Heart left ventricle (tissue), 16 donors: Measurements from ENCODE around the gene GCSH. TPM values are rescaled to one million over a fixed set of nuclear protein-coding genes. Genes with fewer than 3 reads are reported as not detected.

Experiments
- ATAC-seq, 4 donors: fragments of 200-7000 bp; cut with Tn5 transposase; one replicate each; pipeline ENCODE4 v1.9.1; 2020 to 2022; ENCODE audit warnings: moderate library complexity in 4 of 4, mild to moderate bottlenecking in 3 of 4, moderate number of reproducible peaks in 1 of 4
- DNase-seq, 5 donors: peaks; one replicate each; pipeline ENCODE4 v3.0.0-alpha.2; 2020
- H3K27ac ChIP-seq, 12 donors: fragments of 200-600 bp; sonication (generic) in 4 of 12; one replicate each; pipeline versions ENCODE4 v1.5.0 to v1.8.0; 2016 to 2022; ENCODE audit warnings: mild to moderate bottlenecking in 2 of 12
- H3K27me3 ChIP-seq, 9 donors: fragments of 200-600 bp; sonication (generic) in 2 of 9; one replicate each; pipeline versions ENCODE4 v1.5.1 to v1.8.0; 2016 to 2022; ENCODE audit warnings: mild to moderate bottlenecking in 3 of 9
- H3K36me3 ChIP-seq, 9 donors: fragments of 200-600 bp; sonication (generic) in 2 of 9; one replicate each; pipeline versions ENCODE4 v1.5.0 to v1.8.0; 2018 to 2022; ENCODE audit warnings: mild to moderate bottlenecking in 2 of 9
- H3K4me1 ChIP-seq, 12 donors: fragments of 200-600 bp; sonication (generic) in 4 of 12; one replicate each; pipeline versions ENCODE4 v1.5.0 to v1.8.0; 2016 to 2022; ENCODE audit warnings: mild to moderate bottlenecking in 3 of 12
- H3K4me3 ChIP-seq, 12 donors: fragments of 200-600 bp; sonication (generic) in 4 of 12; one replicate each; pipeline versions ENCODE4 v1.5.0 to v1.8.0; 2017 to 2022; ENCODE audit warnings: mild to moderate bottlenecking in 9 of 12, moderate library complexity in 4 of 12
- H3K9me3 ChIP-seq, 12 donors: fragments of 200-600 bp; sonication (generic) in 4 of 12; one replicate each; pipeline versions ENCODE4 v1.5.0 to v1.8.0; 2016 to 2022; ENCODE audit warnings: mild to moderate bottlenecking in 1 of 12
- POLR2A ChIP-seq, 2 donors: fragments of 450-650 bp; IDR thresholded peaks; one replicate each; pipeline ENCODE4 v1.6.1; 2017; ENCODE audit warnings: antibody characterized with exemption in 2 of 2, mild to moderate bottlenecking in 2 of 2, moderate library complexity in 2 of 2
- WGBS, 4 donors: extraction: QIAGEN DNeasy Blood & Tissue Kit in 2 of 4; methylation state at CpG; one replicate each; pipeline versions ENCODE4 v1.1.5 to v1.1.7; 2013 to 2018; 5-methylcytosine and 5-hydroxymethylcytosine counted together
- intact Hi-C, 10 donors: fragments of 100-400 bp; cut with DNase I; formaldehyde crosslinking; loops; one replicate each; pipeline versions ENCODE4 v1.11.1 to v1.14.2; 2022
- polyA plus RNA-seq, 2 donors: library from polyadenylated mRNA; stranded (reverse); fragments of 200-250 nt; gene quantifications; one replicate each; pipeline ENCODE4 v1.2.3, GENCODE V29; 2013
- total RNA-seq, 9 donors: library from RNA; depleted of rRNA in 2 of 9; stranded (reverse); fragments of >200 nt in 2 of 9; fragmentation: NEBNext Ultra II Directional in 3 of 9; extraction: Animal tissue kit (Norgen Biotek cat#: 25700) in 3 of 9; gene quantifications; one replicate each; pipeline versions ENCODE4 v1.1.0 to v1.2.4, GENCODE V29; 2016 to 2023
- TF ChIP-seq, protein P1 (sequence below), 12 donors: fragments of 200-600 bp; sonication (generic) in 4 of 12; IDR thresholded peaks; one replicate each; pipeline versions ENCODE4 v1.5.0 to v1.8.0; 2018 to 2022; ENCODE audit warnings: antibody characterized with exemption in 12 of 12, mild to moderate bottlenecking in 5 of 12
- donor health status: ischemic (EF 13 %, LVEDD 7.1; RV severe dilation, severe dysfunction).
- donor health status: healthy with polysubstance abuse.
- donor health status: DM: no; HTN: yes; CAD: no.
- donor health status: DM: no; HTN: no; CAD: no.
- donor health status: ischemic (EF 25% LVEDD 6.9; RV normal size, moderate dysfunction).
- donor health status: ischemic (EF 25% LVEDD 5.7; RV mildly dilated, moderate dysfunction).
- donor health status: healthy.
- donor health status: DM: yes; HTN: yes; CAD: no.
- donor health status: ischemic (EF 35%, LVEDD 5.7; RV mildly dilated, moderate dysfunction).
- donor health status: nonischemic (EF 11% LVEDD 7.7; RV severe dilation, severe dysfunction).
- donor health status: DM: yes; HTN: yes; CAD: no.
- donor health status: PGD.
- donor health status: ischemic (EF 29% LVEDD 5.4; RV normal size, mild dysfunction).
- donor health status: nonischemic (EF 23%, LVEDD 6.1; RV moderate dilation, normal function).

Gene GCSH
- total and polyA plus RNA-seq, 11 donors = 22.3 to 51.2 (median 40.1) TPM

DNA sequence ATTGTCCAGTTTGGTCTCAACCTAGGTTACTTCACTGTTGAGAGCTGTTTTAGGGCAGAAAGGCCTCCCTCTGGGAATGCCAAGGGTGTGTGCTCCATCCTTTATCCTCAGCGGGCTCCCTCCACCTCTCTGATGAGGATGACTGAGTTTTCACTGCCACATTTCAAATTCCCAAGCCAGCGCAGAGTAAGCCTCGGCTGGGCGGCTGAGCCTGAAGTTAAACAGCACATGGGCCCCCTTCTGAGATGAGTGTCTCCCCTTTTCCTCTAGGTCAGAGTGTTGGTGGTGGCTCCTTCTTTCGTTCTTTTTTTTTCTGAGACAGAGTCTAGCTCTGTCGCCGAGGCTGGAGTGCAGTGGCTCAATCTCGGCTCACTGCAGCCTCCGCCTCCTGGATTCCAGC is 5.5 kb upstream of the GCSH start:
- Histone ChIP-seq H3K4me1 (peaks cover 0 to 4% (median 1%) of the 10 kb centered on the region in 12 donors), H3K27me3 (no peaks in the 10 kb centered on the region), H3K9me3 (no peaks in the 10 kb centered on the region), H3K27ac (no peak overlapping the region), H3K36me3 (no peaks in the 10 kb centered on the region), H3K4me3 (no peak overlapping the region)
- 88 to 91% (median 90%) methylated on average over 9 of the region's 9 CpGs for WGBS, 4 donors
- intact Hi-C loops = no loop called here
- ATAC-seq (no peak), DNase-seq (no peak)
- TF ChIP-seq, protein P1, sequence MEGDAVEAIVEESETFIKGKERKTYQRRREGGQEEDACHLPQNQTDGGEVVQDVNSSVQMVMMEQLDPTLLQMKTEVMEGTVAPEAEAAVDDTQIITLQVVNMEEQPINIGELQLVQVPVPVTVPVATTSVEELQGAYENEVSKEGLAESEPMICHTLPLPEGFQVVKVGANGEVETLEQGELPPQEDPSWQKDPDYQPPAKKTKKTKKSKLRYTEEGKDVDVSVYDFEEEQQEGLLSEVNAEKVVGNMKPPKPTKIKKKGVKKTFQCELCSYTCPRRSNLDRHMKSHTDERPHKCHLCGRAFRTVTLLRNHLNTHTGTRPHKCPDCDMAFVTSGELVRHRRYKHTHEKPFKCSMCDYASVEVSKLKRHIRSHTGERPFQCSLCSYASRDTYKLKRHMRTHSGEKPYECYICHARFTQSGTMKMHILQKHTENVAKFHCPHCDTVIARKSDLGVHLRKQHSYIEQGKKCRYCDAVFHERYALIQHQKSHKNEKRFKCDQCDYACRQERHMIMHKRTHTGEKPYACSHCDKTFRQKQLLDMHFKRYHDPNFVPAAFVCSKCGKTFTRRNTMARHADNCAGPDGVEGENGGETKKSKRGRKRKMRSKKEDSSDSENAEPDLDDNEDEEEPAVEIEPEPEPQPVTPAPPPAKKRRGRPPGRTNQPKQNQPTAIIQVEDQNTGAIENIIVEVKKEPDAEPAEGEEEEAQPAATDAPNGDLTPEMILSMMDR (IDR thresholded peaks at IDR 0.05) = no peak
- TF ChIP-seq POLR2A (IDR thresholded peaks at IDR 0.05) = no peak

- intact Hi-C loops = loop anchor here in 3 of 10 donors (5.0 to 10.0 kb wide), 3 partner anchors 63 to 215 kb away; partner anchors contain the start of genes ATMIN (in 2 of the 3) and GAN (in 1 of the 3)
- peaks cover 0 to 9% (median 2%) of the 10 kb centered on the region in 12 donors for H3K4me1 ChIP-seq
- no peak for TF ChIP-seq POLR2A (IDR thresholded peaks at IDR 0.05)
- TF ChIP-seq, protein P1 (IDR thresholded peaks at IDR 0.05) = no peak
- no peak overlapping the region for H3K4me3 ChIP-seq
- H3K27me3 ChIP-seq = no peaks in the 10 kb centered on the region
- no peak for ATAC-seq
- H3K36me3 ChIP-seq = no peaks in the 10 kb centered on the region
- no peak for DNase-seq
- H3K9me3 ChIP-seq = no peaks in the 10 kb centered on the region
- H3K27ac ChIP-seq = no peak overlapping the region
These were observed 3.8 kb upstream of the GCSH start for GRCh38 chr16:81099958-81100357.

DNA sequence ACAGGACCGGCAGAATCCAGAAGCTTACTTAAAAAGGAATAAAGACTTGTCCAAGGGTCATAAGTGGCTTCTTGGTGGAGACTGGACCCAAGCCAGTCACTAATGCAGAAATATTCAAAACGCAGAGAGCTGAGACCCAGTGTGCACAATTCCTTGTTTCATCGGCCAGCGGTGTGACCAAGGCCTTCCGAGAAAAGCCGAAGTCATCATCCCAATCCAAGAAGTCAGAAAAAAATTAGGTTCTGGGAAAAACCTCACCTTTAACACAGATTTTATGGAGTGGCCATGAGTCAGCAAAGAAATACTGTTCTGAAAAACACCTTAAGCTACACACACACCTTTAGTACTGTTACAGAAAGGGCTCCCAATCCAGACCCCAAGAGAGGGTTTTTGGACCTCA is 1.0 kb upstream of the GCSH start:
- 88 to 92% (median 90%) methylated on average over 6 of the region's 6 CpGs for WGBS, 4 donors
- H3K27ac ChIP-seq = peak overlapping the region in 1 of 12 donors; percentile 49
- H3K36me3 ChIP-seq = no peaks in the 10 kb centered on the region
- TF ChIP-seq POLR2A (IDR thresholded peaks at IDR 0.05) = no peak
- TF ChIP-seq, protein P1 (IDR thresholded peaks at IDR 0.05) = no peak
- no peaks in the 10 kb centered on the region for H3K27me3 ChIP-seq
- no peak overlapping the region for H3K4me3 ChIP-seq
- no peaks in the 10 kb centered on the region for H3K9me3 ChIP-seq
- intact Hi-C loops = loop anchor here in 3 of 10 donors (5.0 to 10.0 kb wide), 3 partner anchors 60 to 218 kb away; partner anchors contain the start of genes ATMIN (in 2 of the 3) and GAN (in 1 of the 3)
- H3K4me1 ChIP-seq = peaks cover 0 to 14% (median 2%) of the 10 kb centered on the region in 12 donors
- no peak for DNase-seq
- no peak for ATAC-seq

DNA sequence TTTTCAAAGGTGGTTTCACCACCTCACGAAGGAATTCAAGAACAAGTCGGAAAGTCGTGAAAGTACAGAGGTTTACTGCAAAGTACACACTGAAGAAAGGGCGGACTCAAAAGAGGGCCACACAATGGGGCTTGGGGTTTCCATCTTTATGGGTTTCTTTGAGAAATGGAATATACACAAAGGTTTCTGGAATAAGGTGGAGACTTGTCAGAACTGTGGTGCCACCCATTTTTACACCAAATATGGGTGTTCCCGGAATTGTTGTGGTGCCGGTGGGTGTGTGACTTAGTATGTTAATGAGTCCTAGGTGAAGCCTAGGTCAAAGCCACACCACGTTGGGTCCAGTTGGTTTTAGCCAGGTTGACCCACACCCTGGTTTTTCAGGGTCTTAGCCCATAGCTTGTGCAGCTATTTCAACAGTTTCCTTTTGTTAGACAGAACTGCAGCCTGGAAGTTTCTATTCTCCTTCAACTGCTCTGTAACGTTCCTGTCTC is 567 bp upstream of the GCSH start:
- no peaks in the 10 kb centered on the region for H3K27me3 ChIP-seq
- no peaks in the 10 kb centered on the region for H3K9me3 ChIP-seq
- H3K27ac ChIP-seq = peak overlapping the region in 8 of 12 donors; percentile 10 to 79 (median 38)
- no peak for DNase-seq
- H3K36me3 ChIP-seq = no peaks in the 10 kb centered on the region
- WGBS, 4 donors = 53 to 58% (median 55%) methylated on average over 8 of the region's 8 CpGs
- intact Hi-C loops = loop anchor here in 4 of 10 donors (1.0 to 10.0 kb wide), 4 partner anchors 19 to 218 kb away; partner anchors contain the start of genes C16orf46 (in 3 of the 4), ATMIN (in 2 of the 4) and GAN (in 1 of the 4)
- H3K4me3 ChIP-seq = peak overlapping the region in 10 of 12 donors; percentile 62 to 97 (median 82)
- TF ChIP-seq, protein P1 (IDR thresholded peaks at IDR 0.05) = no peak
- H3K4me1 ChIP-seq = peaks cover 0 to 14% (median 2%) of the 10 kb centered on the region in 12 donors
- ATAC-seq = no peak
